Measurements from ENCODE around the gene NCK2.

NCK2 gene

DNA sequence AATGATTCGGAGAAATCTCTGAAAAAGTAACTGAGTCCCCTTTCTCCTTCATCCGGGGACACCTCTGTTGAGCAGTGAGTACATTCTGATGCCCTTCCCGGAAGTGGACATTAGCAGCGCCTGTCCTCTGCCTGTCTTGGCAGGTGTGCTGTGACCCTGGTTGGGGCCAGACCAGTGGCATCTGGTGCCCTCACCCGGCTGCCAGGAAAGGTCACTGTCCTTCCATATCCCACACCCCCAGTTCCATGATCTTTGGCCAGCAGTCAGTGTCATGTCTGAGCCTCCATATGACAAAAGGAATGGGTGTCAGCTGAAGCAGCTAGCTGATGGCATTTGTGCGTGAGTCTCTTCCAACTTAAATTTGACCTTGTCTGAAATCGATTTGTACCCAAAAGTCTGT, 128.1 kb downstream of the NCK2 start:
- DNase-seq (ENCODE audit: low spot score): no peak

DNA sequence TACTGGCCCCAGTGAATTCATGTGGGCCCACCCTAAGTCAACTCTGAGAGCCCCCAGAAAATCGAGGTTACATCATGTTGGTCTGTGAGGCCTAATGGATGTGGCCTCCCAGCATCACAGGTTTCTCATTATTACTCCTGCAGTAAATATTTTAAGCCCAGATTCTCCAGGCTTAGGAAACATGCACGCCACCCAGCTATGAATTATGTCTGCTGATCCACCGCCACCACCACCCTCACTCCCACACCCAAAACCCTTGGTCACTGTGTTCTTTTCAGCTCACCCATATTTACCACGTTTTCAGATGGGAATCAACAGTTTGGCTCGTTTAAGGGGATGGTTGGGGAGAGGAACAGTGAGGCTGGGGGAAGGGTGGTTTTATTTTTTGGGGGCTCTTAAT, 128.6 kb downstream of the NCK2 start:
- no peak for DNase-seq (ENCODE audit: low spot score)

DNA sequence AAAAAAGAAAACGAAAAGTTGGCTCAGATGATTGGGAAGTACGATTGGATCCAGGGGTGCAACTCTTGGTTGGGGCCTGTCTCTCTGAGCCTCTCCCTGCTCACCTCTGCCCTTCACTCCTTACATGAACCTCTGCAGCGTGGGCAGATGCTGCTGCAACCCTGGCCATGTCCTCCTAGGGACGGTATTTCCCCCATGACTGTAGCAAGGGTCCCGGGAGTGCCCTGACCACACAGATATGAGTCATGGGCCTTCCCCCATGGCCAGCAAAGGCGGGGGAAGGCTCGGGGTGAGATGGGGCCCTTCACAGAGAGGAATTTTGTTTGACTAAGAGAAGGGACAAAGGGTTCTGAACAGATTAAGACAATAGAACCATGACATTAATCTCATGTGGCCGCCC, 129.0 kb downstream of the NCK2 start:
- no peak for DNase-seq (ENCODE audit: low spot score)

DNA sequence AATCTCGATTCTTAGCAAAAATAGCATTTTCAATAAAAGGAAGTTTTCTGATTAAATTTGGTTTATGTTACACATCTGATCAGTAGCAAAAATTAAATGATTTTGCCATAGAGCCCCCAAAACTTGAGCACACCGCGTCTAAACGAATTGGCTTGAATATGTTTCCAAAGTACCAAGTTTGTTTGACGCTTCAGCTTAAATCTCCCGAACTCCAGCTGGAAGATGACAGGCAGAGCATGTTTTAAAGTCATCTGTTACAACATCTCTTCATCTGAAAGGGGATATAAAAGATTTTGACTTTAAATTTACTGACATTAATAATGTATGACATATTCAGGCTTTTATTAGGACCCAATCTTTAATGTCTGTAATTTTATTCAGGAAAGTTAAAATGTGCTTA, 129.8 kb downstream of the NCK2 start:
- no peak for DNase-seq (ENCODE audit: low spot score)

DNA sequence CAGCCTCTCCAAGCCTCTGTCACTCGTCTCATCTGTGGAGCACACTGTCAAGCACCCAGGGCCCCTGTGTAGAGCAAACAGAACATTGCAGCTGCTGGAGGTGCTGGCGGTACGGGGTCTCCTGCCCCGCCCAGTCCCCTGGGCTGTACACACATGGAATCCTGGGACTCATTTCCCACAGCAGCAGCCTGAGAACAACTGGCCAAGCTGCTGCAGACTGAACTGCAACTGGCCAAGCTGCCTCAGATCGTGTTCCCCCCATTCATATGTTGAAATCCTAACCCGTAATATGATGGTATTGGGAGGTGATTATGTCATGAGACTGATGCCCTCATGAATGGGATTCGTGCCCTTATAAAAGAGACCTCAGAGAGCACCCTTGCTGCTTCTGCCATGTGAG, 130.5 kb downstream of the NCK2 start:
- no peak for DNase-seq (ENCODE audit: low spot score)

DNA sequence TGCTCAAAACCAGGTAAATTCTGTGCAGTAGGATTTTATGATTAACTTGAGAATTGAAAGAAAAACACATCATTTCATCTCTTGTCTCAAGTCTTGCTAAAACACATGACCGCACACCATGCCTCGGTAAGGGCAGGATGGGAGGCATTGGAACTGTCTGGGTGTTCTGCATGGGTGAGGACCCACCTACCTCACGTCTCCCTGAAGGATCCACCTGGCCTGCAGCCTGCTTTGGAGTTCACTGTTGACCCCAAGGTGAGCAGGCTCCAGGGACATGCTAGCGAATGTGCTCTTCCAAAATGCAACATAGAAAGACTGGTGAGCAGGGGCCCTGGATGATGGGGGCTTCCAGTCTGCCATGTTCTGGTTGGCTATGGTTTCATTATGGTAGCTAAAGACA, 131.5 kb downstream of the NCK2 start:
- no peak for DNase-seq (ENCODE audit: low spot score)

DNA sequence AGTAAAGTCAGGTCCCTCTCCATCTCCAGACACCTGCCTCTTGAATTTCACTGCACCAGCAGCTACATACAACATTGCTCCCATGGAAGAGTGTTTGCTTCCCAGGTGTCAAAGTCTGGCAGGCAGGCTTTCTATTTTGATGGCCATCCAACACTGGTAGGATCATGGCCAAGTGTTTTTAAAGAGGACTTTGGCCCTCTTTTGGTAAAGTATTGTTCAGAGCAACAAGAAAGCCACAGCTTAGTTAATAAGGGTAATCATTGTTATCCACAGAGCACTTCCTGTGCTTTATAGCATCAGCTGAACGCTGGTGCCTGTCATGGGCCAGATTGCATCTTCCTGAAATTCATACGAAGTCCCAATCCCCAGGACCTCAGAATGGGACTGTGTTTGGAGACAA, 133.2 kb downstream of the NCK2 start:
- no peak for DNase-seq (ENCODE audit: low spot score)

DNA sequence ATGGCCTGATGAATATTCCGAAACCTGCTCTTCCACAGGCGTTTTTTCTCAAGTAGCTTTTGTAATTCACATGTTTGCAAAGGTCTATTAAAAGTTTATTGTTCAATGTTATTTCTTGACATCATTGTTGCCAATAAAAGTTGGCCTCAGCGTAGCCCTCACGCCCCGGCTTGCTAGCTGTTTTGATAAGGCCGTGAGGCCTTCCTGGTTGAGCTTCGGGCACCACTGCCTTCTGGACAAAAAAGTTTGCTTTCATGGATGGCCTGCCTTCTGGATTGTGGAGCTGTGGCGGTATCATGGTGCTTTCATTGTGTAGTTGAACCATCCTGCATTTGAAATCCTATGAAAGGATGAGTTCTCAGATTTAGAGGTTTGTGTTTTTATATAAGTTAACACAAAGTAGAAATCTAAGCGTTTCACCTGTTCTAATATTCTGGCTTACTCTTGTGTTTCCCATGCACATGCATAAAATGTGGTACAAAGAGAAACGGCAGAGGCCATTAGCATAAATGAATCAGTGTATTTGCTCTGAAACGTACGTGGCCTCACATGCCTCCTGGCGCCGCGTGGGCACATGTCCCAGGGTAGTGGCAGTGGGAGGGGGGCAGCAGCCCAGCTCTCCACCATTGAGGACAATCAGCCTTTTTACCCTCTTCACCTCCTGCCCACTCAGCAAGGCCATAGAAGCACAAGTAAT, 134.5 kb downstream of the NCK2 start:
- no peak for DNase-seq (ENCODE audit: low spot score)

DNA sequence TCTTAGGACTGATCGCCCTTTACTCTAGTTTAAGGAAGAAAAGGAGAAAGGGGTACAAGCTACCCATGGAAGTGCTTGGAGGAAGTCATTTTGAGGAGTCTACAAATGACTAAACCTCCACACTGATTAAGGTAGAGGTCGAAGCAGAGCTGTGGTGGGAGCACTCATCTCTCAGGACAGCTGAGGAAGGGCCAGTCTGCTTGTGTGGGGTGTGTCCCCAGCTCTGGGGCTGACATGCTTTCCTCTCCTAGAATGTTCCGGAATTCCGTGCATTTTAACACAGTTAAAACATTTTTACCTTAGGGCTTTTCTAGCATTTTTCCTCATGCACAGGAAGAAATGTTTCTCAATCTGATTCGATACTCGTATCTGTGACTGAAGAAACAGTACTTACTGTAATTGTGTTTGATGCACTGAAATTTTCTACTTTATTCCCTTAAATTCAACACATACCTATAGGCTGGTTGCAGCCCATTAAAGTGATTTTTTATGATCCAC, 135.1 kb downstream of the NCK2 start:
- no peak for DNase-seq (ENCODE audit: low spot score)

DNA sequence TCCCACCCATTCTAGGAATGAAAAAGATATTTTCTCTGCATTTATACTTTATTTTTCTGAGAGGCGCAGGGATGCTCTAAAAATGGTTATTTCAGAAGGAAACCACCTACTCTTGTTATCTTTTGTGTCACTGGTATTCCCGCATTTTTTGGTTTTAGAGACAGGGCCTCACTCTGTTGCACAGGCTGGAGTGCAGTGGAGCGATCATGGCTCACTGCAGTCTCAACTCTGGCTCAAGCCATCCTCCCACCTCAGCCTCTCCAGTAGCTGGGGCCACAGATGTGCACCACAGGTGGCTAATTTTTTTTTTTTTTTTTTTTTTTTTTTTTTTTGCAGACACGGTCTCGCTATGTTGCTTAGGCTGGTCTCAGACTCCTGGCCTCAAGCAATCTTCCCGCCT, 135.9 kb downstream of the NCK2 start:
- DNase-seq (ENCODE audit: low spot score): no peak

DNA sequence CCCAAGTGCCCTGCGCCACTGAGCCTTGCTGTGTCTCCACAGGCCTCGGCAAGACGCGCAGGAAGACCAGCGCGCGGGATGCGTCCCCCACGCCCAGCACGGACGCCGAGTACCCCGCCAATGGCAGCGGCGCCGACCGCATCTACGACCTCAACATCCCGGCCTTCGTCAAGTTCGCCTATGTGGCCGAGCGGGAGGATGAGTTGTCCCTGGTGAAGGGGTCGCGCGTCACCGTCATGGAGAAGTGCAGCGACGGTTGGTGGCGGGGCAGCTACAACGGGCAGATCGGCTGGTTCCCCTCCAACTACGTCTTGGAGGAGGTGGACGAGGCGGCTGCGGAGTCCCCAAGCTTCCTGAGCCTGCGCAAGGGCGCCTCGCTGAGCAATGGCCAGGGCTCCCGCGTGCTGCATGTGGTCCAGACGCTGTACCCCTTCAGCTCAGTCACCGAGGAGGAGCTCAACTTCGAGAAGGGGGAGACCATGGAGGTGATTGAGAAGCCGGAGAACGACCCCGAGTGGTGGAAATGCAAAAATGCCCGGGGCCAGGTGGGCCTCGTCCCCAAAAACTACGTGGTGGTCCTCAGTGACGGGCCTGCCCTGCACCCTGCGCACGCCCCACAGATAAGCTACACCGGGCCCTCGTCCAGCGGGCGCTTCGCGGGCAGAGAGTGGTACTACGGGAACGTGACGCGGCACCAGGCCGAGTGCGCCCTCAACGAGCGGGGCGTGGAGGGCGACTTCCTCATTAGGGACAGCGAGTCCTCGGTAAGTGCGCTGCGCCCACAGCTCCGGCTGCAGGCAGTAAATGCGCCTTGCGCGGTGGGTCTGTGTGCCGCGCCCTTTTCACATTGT, 136.8 kb downstream of the NCK2 start:
- no peak for DNase-seq (ENCODE audit: low spot score)

DNA sequence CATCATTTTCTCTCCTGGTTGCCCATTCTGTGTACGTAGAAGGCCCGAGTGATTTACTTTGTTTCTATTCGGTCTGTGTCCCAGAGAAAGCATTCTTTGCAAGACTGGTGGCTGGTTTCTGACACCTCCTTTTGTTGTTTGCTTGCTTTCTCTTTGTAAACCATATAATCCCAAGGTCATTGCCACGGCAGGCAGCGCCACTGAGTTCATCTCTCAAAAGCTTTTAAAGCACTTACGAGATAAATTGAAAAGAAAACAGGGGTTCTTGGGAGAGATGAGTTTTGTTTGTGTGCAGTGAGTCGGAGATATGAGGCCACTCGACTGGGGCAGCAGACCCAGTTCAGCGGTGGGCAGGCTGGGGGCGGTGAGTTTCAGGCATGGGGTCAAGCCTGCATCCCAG, 137.6 kb downstream of the NCK2 start:
- no peak for DNase-seq (ENCODE audit: low spot score)

DNA sequence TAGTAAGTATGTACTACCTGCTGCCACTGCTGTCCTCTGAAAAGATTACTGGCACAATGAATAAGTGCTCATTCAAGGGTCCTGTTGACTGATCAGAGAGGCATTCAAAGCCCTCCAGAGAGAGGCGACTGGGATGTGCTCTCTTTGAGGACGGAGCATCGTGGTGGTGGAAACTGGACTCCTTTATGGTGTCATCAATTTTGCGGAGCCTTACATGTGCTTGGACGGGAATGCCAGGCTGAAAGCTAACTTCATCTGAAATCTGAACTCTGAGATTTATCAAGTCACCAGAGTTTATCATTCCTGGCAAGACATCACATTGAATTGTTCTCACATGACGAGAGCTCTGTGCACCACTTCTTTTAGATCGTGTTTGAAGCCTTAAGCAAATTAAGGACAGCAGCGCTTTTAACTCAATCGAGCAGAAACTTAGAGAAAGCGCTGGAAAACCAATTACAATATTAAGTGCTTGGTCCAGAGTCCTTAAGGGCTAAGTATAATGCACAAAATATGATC, 138.3 kb downstream of the NCK2 start:
- DNase-seq (ENCODE audit: low spot score): no peak

DNA sequence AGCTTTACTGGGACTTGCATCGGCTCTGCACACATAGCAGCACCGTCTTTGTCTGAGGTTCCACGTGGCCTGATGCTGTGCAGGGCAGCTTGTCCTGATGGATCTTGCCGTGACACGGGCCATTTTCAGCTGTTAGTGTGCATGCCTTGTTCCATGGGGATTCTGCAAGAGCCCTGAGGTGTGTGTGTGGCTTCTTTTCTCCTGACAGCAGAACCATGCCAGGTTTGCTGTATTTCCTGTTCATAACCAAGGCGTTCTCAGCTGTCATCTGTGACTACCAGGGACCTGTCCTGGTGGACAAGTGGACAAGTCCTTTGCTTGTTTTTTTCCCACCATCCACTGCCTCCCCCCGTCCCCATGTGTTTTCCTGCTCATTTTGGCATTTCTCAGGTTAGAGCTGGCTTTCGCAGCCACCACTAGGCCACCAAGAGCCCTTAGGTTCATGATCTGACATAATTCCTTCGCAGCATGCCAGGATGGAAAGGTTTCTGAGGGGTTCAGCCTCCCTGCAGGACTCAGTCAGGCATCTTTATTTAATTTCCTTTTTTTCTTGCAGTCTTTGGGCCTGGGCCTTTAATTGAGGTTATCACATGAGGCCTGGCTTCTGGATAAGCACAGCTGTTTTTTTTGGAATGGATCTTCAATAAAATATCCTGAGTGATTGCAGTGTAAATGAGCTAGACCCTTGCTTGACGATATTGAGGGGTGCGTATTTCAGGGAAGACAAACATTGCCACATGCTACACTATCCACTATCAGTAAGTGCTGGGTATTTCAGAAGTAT, 139.4 kb downstream of the NCK2 start:
- no peak for DNase-seq (ENCODE audit: low spot score)

DNA sequence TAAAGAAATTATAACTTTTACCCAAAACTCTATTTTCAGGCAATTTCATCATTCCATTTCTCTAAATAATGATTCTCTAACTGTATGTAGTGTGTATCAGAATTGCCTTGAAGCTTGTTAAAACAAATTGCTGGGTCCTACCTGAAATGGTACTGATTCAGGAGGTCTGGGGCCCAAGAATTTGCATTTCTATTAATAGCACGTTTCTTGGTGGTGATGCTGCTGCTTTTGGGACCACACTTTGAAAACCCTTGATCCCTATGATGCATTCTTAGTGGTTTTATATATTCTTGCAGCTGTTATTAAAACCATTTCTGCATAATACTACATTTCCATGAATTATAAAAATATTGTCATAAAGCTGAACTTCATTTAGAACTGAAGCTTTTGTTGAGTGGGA, 140.7 kb downstream of the NCK2 start:
- DNase-seq (ENCODE audit: low spot score): no peak

DNA sequence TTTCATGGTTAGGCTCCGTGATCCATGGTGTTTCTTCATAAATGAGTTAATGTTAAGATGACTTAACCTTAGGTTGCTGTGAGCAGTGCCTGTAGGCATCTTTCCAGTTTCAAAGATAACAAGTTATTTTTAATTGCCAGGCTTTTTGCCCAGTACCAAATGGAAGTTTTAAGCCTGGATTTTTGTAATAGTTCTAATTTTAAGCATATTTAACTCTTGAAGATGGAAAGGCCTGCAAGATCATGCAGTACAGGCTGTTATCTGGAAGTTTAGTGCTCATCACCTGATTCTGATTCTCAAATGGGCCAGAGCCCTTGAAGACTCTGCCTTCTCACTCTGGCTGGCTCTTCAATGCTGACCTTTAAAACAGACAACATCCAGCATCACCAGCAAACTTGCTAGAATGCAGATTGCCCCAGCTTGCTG, 141.3 kb downstream of the NCK2 start:
- DNase-seq (ENCODE audit: low spot score): no peak

DNA sequence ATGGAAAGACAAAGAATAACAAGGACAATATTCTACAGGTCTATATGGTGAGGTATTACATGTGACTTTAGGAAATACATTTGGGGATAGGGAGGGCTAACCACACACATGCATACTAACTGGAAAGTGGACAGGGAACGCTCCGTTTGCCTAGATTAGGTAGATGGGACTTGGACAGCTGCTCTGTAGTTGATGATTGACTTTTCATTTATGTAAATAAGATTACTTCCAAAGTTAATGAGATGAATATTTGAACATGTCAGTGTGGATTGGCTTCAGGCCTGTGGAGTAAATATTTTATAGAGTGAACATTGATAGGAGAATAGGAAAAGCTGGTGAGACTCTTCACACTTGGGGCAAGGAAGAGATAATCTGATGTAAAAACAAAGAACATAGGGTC, 142.0 kb downstream of the NCK2 start:
- no peak for DNase-seq (ENCODE audit: low spot score)

DNA sequence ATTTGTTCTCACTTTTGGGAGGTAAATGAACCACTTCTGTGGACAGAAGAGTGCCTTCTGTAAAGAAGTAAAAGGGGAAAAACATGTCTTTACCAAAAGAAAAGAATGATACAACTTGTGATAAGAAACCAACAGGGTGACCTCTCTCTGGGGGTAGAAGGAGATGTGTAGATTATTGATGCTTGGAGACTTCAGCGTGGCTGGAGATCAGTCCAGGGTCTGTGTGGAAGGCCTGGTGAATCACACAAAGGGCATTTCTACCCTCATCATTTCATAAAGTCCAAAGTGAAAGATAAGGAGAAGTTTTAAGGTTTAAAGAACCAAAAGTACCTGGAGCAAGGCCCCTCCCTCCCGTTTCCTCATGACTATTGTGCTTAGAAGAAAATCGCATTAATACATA, 142.5 kb downstream of the NCK2 start:
- no peak for DNase-seq (ENCODE audit: low spot score)

DNA sequence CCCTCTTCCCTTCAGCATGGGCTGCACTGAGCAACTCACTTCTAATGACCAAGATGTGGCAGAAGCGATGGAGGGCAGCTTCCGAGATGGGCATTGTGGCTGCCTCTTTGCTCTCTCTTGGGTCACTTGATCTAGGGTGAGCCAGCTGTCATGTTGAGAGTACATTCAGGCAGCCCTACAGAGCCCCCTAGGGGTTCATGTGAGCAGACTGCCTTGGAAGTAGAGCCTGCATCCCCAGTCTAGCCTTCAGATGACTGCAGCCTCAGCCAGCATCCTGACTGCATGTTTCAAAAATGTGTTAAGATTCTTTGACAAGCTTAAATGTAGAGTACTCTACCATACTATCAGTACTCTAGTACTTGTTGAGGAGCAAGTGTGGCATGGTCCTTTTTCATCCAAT, 143.9 kb downstream of the NCK2 start:
- peak; percentile 76 for DNase-seq (ENCODE audit: low spot score)

DNA sequence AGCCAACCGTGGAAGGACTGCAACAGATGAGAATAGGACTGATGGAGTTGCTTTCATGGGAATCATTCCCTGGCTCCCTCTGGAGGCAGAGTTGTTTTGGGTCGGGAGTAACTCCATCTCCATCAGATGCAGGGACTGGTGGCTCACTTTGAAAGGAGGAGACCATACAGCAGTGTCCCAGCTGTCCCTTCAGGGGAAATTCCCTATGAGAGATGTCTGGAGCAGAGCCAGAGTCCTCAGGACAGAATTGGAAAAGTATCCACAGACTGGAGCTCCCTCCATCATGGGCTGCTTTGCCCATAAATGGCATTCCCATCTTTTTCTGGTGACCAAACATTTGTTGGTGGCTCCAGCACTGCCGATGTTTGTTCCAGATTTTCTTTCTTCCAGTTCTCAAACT, 144.3 kb downstream of the NCK2 start:
- DNase-seq (ENCODE audit: low spot score): no peak

DNA sequence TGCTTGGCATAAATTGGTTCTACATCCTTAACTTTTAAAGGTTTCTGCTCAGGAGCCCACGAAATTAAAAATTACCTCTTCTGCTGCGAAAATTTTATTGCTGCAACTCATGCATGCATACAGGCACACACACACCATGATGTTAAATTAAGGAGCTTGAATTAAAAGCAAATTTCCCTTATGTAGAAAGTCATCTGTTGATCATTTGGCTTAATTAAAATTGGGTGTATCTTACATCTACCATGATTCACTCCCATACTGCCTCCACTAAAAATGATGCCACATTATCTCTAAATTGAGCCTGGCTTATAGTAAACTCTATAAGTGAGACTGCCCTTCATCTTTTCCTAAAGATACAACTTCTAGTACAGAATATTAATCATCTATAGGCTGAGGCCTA, 145.4 kb downstream of the NCK2 start:
- DNase-seq (ENCODE audit: low spot score): no peak

DNA sequence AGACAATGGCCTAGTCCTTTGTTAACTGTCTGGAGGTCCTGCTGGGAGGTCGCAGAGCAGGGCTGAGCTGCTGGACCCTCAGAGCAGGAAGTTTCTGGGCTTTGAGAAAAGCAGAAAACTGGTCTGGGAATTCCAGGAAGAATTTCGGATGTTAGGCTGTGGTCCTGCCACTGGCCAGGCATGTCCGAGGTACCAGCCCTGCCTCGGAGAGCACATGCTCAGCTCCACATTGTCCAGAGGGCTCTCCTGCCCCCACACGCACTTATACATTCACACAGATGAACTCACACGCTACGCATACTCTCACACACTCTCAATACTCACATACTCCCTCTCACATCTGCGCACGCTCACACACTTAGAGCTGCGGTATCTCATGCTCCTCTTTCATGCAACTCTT, 146.1 kb downstream of the NCK2 start:
- DNase-seq (ENCODE audit: low spot score): no peak
